HT-29 (cell line): ENCODE data around the gene GSTM2. TPM values are rescaled to one million over a fixed set of nuclear protein-coding genes. Genes with fewer than 3 reads are reported as not detected.
A peak's percentile ranks its signal among the peaks of the same experiment; 100 is the strongest.

ENCODE experiments used
- DNase-seq: peaks from one replicate; pipeline ENCODE4 v3.0.0-alpha.2; 2015; ENCODE audit warnings: low spot score
- total RNA-seq: library from RNA; depleted of rRNA; stranded (reverse); fragments of >200 nt; shearing (Covaris generic); gene quantifications from 2 replicates; pipeline ENCODE4 v1.2.3, GENCODE V29; 2014; rRNA removed

Gene GSTM2
- not detected in 2 replicates for total RNA-seq

GRCh38 chr1:109667452-109668122 is at the start of gene GSTM2:
TSS of gene GSTM2 (plus strand) at chr1:109668057. CDS start at chr1:109668116, 59 bp downstream.
- DNase-seq: no peak

GRCh38 chr1:109618661-109619575 is 48.9 kb upstream of the GSTM2 start:
- peak; percentile 9 for DNase-seq

- DNase-seq: peak; percentile 63
Measured at GRCh38 chr1:109619576-109620400, 48.1 kb upstream of the GSTM2 start, which contains the start of the genes AMPD2 and GNAT2. TSS of gene AMPD2 (plus strand) at chr1:109619837. CDS start at chr1:109621176, 1,339 bp downstream. TSS of gene GNAT2 (minus strand) at chr1:109619616. CDS start at chr1:109612870, 6,746 bp downstream.

- peak; percentile 42 for DNase-seq
Measured at GRCh38 chr1:109620401-109620791, 47.5 kb upstream of the GSTM2 start.

- peak; percentile 83 for DNase-seq
Measured at GRCh38 chr1:109620841-109621286, 47.0 kb upstream of the GSTM2 start.

- no peak for DNase-seq
Measured at GRCh38 chr1:109621379-109622136, 46.3 kb upstream of the GSTM2 start.

GRCh38 chr1:109622137-109622892 is 45.5 kb upstream of the GSTM2 start:
- no peak for DNase-seq

- DNase-seq: no peak
Measured at GRCh38 chr1:109622895-109623294, 45.0 kb upstream of the GSTM2 start.

GRCh38 chr1:109623601-109624161 is 44.2 kb upstream of the GSTM2 start:
- no peak for DNase-seq

GRCh38 chr1:109624201-109625010 is 43.5 kb upstream of the GSTM2 start:
- DNase-seq: no peak

GRCh38 chr1:109625176-109625575 is 42.7 kb upstream of the GSTM2 start:
- DNase-seq: no peak

- DNase-seq: no peak
Measured at GRCh38 chr1:109625601-109626560, 42.0 kb upstream of the GSTM2 start.

GRCh38 chr1:109626682-109627408 is 41.0 kb upstream of the GSTM2 start:
- no peak for DNase-seq

GRCh38 chr1:109627692-109628399 is 40.0 kb upstream of the GSTM2 start:
- DNase-seq: no peak

- DNase-seq: no peak
Measured at GRCh38 chr1:109628540-109629321, 39.1 kb upstream of the GSTM2 start.
